ENCODE data around the gene ZSCAN5A.
"Not testable (repeated sequence)": the region's sequence is repeated elsewhere in the genome, so short reads cannot be mapped to it uniquely, and the experiment has no call there.

ZSCAN5A gene

GRCh38 chr19:56314018-56314380 is 640 bp downstream of the ZSCAN5A start:
- H3K27ac ChIP-seq (ENCODE audit: low read length): no peak overlapping the region
- H3K4me1 ChIP-seq (ENCODE audit: control insufficient read depth, insufficient read depth, low read length): no peaks in the 10 kb centered on the region; the same call in 1 of the 2 replicates
- H3K27me3 ChIP-seq (ENCODE audit: control insufficient read depth, insufficient read depth, low read length): no peaks in the 10 kb centered on the region
- peak; percentile 5 for DNase-seq (ENCODE audit: low read depth, low spot score)
- WGBS (ENCODE audit: insufficient coverage, insufficient read length): no CpG with 5 or more reads among the region's 9 CpGs
- no peaks in the 10 kb centered on the region for H3K9me3 ChIP-seq (ENCODE audit: control insufficient read depth, insufficient read depth, low read length)
- H3K36me3 ChIP-seq (ENCODE audit: control insufficient read depth, insufficient read depth, low read length): no peaks in the 10 kb centered on the region
- H3K4me3 ChIP-seq (ENCODE audit: low read length): peak overlapping the region; percentile 99; the same call in 1 of the 2 replicates

DNA sequence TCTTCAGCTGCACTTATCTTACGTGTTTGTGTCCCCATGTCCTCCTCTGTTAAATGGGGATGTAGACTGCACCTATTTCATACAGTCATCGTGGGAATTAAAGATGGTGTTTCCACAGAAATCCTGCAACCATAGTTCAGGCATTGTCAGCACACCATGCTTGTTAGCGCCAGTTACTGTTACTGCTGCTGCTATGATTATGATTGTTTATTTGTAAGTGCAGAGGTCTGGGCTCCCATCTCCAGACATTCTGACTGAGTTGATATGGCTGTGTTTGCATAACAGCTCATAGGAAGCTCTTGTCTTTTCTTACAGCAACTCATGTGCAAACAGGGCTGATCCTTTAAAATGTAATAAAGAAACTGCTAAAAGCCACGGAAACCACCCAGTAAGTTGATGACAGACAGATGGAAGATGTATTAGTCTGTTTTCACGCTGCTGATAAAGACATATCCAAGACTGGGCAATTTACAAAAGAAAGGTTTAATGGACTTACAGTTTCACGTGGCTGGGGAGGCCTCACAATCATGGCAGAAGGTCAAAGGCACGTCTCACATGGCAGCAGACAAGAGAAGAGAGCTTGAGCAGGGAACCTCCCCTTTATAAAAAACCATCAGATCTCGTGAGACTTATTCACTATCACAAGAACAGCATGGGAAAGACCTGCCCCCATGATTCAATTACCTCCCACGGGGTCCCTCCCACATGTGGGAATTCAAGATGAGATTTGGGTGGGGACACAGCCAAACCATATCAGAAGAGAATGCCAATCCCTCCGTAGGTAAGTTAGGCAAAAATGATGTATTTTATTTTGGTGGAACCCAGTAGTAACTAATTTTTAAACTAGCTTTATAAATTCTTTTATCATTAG is 1.6 kb downstream of the ZSCAN5A start:
- WGBS (ENCODE audit: insufficient coverage, insufficient read length): no CpG with 5 or more reads among the region's 10 CpGs
- DNase-seq (ENCODE audit: low read depth, low spot score): no peak
- no peak overlapping the region for H3K27ac ChIP-seq (ENCODE audit: low read length)

DNA sequence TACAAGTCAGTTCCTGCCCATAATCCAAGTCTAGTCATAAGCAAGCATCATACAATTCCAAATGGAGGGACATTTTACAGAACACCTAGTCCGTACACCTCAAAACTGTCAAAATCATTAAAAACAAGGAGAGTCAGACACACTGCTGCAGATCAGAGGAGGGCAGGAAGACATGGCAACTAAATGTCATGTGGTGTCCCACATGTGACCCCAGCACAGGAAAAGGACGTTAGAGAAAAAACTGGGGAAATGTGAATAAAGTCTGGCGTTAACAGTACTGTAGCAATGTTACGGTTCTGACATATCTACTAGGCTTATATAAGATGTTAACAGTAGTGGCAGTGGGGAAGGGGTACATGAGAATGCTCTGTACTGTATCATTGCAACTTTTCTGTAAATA is 2.3 kb downstream of the ZSCAN5A start:
- no peaks in the 10 kb centered on the region; the same call in 1 of the 2 replicates for H3K4me1 ChIP-seq (ENCODE audit: control insufficient read depth, insufficient read depth, low read length)
- DNase-seq (ENCODE audit: low read depth, low spot score): no peak
- WGBS (ENCODE audit: insufficient coverage, insufficient read length): no CpG with 5 or more reads among the region's 4 CpGs
- no peaks in the 10 kb centered on the region for H3K36me3 ChIP-seq (ENCODE audit: control insufficient read depth, insufficient read depth, low read length)
- H3K9me3 ChIP-seq (ENCODE audit: control insufficient read depth, insufficient read depth, low read length): no peaks in the 10 kb centered on the region
- H3K27ac ChIP-seq (ENCODE audit: low read length): no peak overlapping the region
- H3K27me3 ChIP-seq (ENCODE audit: control insufficient read depth, insufficient read depth, low read length): no peaks in the 10 kb centered on the region
- H3K4me3 ChIP-seq (ENCODE audit: low read length): no peak overlapping the region

More for the DNA sequence above, 1.6 kb downstream of the ZSCAN5A start:
- Histone ChIP-seq H3K27me3 (ENCODE audit: control insufficient read depth, insufficient read depth, low read length) (no peaks in the 10 kb centered on the region), H3K4me3 (ENCODE audit: low read length) (no peak overlapping the region), H3K9me3 (ENCODE audit: control insufficient read depth, insufficient read depth, low read length) (no peaks in the 10 kb centered on the region), H3K36me3 (ENCODE audit: control insufficient read depth, insufficient read depth, low read length) (no peaks in the 10 kb centered on the region), H3K4me1 (ENCODE audit: control insufficient read depth, insufficient read depth, low read length) (no peaks in the 10 kb centered on the region; the same call in 1 of the 2 replicates)

GRCh38 chr19:56310462-56310861 is 4.2 kb downstream of the ZSCAN5A start:
- Histone ChIP-seq H3K4me3 (ENCODE audit: low read length) (no peak overlapping the region), H3K27me3 (ENCODE audit: control insufficient read depth, insufficient read depth, low read length) (no peaks in the 10 kb centered on the region), H3K27ac (ENCODE audit: low read length) (no peak overlapping the region), H3K36me3 (ENCODE audit: control insufficient read depth, insufficient read depth, low read length) (no peaks in the 10 kb centered on the region), H3K4me1 (ENCODE audit: control insufficient read depth, insufficient read depth, low read length) (no peaks in the 10 kb centered on the region; the same call in 1 of the 2 replicates), H3K9me3 (ENCODE audit: control insufficient read depth, insufficient read depth, low read length) (no peaks in the 10 kb centered on the region)
- WGBS (ENCODE audit: insufficient coverage, insufficient read length): no CpG with 5 or more reads among the region's 8 CpGs
- no peak for DNase-seq (ENCODE audit: low read depth, low spot score)

GRCh38 chr19:56309511-56310185 is 5.0 kb downstream of the ZSCAN5A start:
- no peak overlapping the region for H3K27ac ChIP-seq (ENCODE audit: low read length)
- H3K4me3 ChIP-seq (ENCODE audit: low read length): no peak overlapping the region
- no CpG with 5 or more reads among the region's 11 CpGs for WGBS (ENCODE audit: insufficient coverage, insufficient read length)
- no peaks in the 10 kb centered on the region for H3K9me3 ChIP-seq (ENCODE audit: control insufficient read depth, insufficient read depth, low read length)
- H3K4me1 ChIP-seq (ENCODE audit: control insufficient read depth, insufficient read depth, low read length): no peaks in the 10 kb centered on the region
- DNase-seq (ENCODE audit: low read depth, low spot score): peak; percentile 39
- no peaks in the 10 kb centered on the region for H3K36me3 ChIP-seq (ENCODE audit: control insufficient read depth, insufficient read depth, low read length)
- no peaks in the 10 kb centered on the region for H3K27me3 ChIP-seq (ENCODE audit: control insufficient read depth, insufficient read depth, low read length)

DNA sequence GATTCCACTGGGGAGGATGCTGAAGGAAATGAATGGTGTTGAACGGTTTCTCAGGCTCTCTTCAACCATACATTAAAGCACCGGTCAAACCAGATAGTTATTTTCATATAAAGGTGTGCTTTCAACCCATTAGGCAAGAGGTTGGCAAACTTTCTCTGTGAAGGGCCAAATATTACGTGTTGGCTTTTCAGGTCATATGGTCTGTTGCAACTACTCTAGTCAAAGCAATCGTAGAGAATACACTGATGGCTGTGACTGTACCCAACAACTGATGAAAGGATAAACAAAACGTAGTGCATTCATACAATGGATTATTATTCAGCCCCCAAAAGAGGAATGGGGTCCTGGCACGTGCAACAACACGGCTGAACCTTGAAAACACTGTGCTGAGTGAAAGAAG is 5.8 kb downstream of the ZSCAN5A start:
- DNase-seq (ENCODE audit: low read depth, low spot score): no peak
- Histone ChIP-seq H3K27me3 (ENCODE audit: control insufficient read depth, insufficient read depth, low read length) (no peaks in the 10 kb centered on the region), H3K36me3 (ENCODE audit: control insufficient read depth, insufficient read depth, low read length) (no peaks in the 10 kb centered on the region), H3K27ac (ENCODE audit: low read length) (no peak overlapping the region), H3K4me1 (ENCODE audit: control insufficient read depth, insufficient read depth, low read length) (no peaks in the 10 kb centered on the region), H3K4me3 (ENCODE audit: low read length) (no peak overlapping the region), H3K9me3 (ENCODE audit: control insufficient read depth, insufficient read depth, low read length) (no peaks in the 10 kb centered on the region)
- WGBS (ENCODE audit: insufficient coverage, insufficient read length): no CpG with 5 or more reads among the region's 7 CpGs

GRCh38 chr19:56307062-56307461 is 7.6 kb downstream of the ZSCAN5A start:
- H3K27me3 ChIP-seq (ENCODE audit: control insufficient read depth, insufficient read depth, low read length); H3K4me3 ChIP-seq (ENCODE audit: low read length); H3K9me3 ChIP-seq (ENCODE audit: control insufficient read depth, insufficient read depth, low read length); H3K27ac ChIP-seq (ENCODE audit: low read length); H3K36me3 ChIP-seq (ENCODE audit: control insufficient read depth, insufficient read depth, low read length); H3K4me1 ChIP-seq (ENCODE audit: control insufficient read depth, insufficient read depth, low read length); DNase-seq (ENCODE audit: low read depth, low spot score): not testable (repeated sequence)
- no CpG with 5 or more reads among the region's 6 CpGs for WGBS (ENCODE audit: insufficient coverage, insufficient read length)

- H3K4me1 ChIP-seq (ENCODE audit: control insufficient read depth, insufficient read depth, low read length): no peaks in the 10 kb centered on the region
- H3K27me3 ChIP-seq (ENCODE audit: control insufficient read depth, insufficient read depth, low read length): no peaks in the 10 kb centered on the region
- no peak for DNase-seq (ENCODE audit: low read depth, low spot score)
- no peaks in the 10 kb centered on the region for H3K36me3 ChIP-seq (ENCODE audit: control insufficient read depth, insufficient read depth, low read length)
- H3K9me3 ChIP-seq (ENCODE audit: control insufficient read depth, insufficient read depth, low read length): no peaks in the 10 kb centered on the region
- no peak overlapping the region for H3K4me3 ChIP-seq (ENCODE audit: low read length)
- WGBS (ENCODE audit: insufficient coverage, insufficient read length): no CpG with 5 or more reads among the region's 11 CpGs
- H3K27ac ChIP-seq (ENCODE audit: low read length): no peak overlapping the region
Observed at GRCh38 chr19:56306016-56306415, 8.6 kb downstream of the ZSCAN5A start.

GRCh38 chr19:56304243-56304642 is 10.4 kb downstream of the ZSCAN5A start:
- DNase-seq (ENCODE audit: low read depth, low spot score): no peak
- no peaks in the 10 kb centered on the region for H3K27me3 ChIP-seq (ENCODE audit: control insufficient read depth, insufficient read depth, low read length)

GRCh38 chr19:56301886-56302620 is 12.6 kb downstream of the ZSCAN5A start:
- no peak overlapping the region for H3K4me3 ChIP-seq (ENCODE audit: low read length)
- H3K27me3 ChIP-seq (ENCODE audit: control insufficient read depth, insufficient read depth, low read length): no peaks in the 10 kb centered on the region
- WGBS (ENCODE audit: insufficient coverage, insufficient read length): 94% methylated on average over 1 of the region's 9 CpGs
- DNase-seq (ENCODE audit: low read depth, low spot score): no peak
- no peaks in the 10 kb centered on the region for H3K9me3 ChIP-seq (ENCODE audit: control insufficient read depth, insufficient read depth, low read length)
- H3K36me3 ChIP-seq (ENCODE audit: control insufficient read depth, insufficient read depth, low read length): no peaks in the 10 kb centered on the region
- no peaks in the 10 kb centered on the region for H3K4me1 ChIP-seq (ENCODE audit: control insufficient read depth, insufficient read depth, low read length)
- H3K27ac ChIP-seq (ENCODE audit: low read length): no peak overlapping the region

More at GRCh38 chr19:56304243-56304642, 10.4 kb downstream of the ZSCAN5A start:
- no peaks in the 10 kb centered on the region for H3K9me3 ChIP-seq (ENCODE audit: control insufficient read depth, insufficient read depth, low read length)
- no CpG with 5 or more reads among the region's 9 CpGs for WGBS (ENCODE audit: insufficient coverage, insufficient read length)
- H3K4me3 ChIP-seq (ENCODE audit: low read length): no peak overlapping the region
- H3K4me1 ChIP-seq (ENCODE audit: control insufficient read depth, insufficient read depth, low read length): no peaks in the 10 kb centered on the region
- H3K27ac ChIP-seq (ENCODE audit: low read length): no peak overlapping the region
- no peaks in the 10 kb centered on the region for H3K36me3 ChIP-seq (ENCODE audit: control insufficient read depth, insufficient read depth, low read length)
